Measurements from ENCODE around the gene ARRDC3. TPM values are rescaled to one million over a fixed set of nuclear protein-coding genes. Genes with fewer than 3 reads are reported as not detected.

The ARRDC3 gene
- total RNA-seq, 1 experiment from 2014 or later = 33.0 TPM

DNA sequence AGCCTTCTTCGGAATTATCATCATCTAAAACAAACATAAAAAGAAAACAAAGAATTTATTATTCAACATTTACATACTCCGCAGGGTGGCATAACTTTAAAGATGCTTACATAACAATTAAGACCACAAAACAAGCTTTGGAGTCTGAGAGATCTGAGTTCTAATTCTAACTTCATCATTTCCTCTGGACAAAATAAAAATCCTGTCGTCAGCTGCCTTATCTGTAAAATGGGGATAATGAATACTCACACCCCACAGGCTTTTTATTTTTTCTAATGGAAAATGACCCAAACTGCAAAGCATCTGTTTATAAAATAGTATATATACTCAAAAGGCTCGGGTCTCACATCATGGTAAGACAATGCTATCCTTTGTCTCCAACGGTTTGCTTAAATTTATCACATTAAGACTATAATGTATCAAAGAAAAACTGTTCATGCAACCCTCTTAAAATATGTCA lies 4.3 kb downstream of the ARRDC3 start:
- Histone ChIP-seq H3K4me3 (ENCODE audit: low read depth in 2 of 2, low read length in 2 of 2) (peak overlapping the region; percentile 80 to 84), H3K27me3 (ENCODE audit: control insufficient read depth, insufficient read depth, low read length) (no peaks in the 10 kb centered on the region), H3K4me1 (ENCODE audit: control insufficient read depth, insufficient read depth, low read length) (peaks cover 14% of the 10 kb centered on the region; the same call in 1 of the 2 replicates), H3K36me3 (ENCODE audit: control insufficient read depth, insufficient read depth, low read length) (peaks cover 47% of the 10 kb centered on the region), H3K9me3 (ENCODE audit: control insufficient read depth, insufficient read depth, low read depth, low read length) (no peaks in the 10 kb centered on the region), H3K27ac (ENCODE audit: low read length) (peak overlapping the region; percentile 100)
- in situ Hi-C loops (cut with HindIII; ENCODE audit: low pct_unique_long_range_greater_than_20kb, low sequenced_read_pairs) (no loop called here), intact Hi-C loops (cut with micrococcal nuclease; ENCODE audit: unreplicated experiment) (no loop called here)
- POLR2A ChIA-PET = no interaction called here
- ATAC-seq (no peak), DNase-seq (ENCODE audit: low read depth, low spot score) (no peak)
- BruUV-seq (replicated peaks) = no TSS peak
- TF ChIP-seq, protein P1, sequence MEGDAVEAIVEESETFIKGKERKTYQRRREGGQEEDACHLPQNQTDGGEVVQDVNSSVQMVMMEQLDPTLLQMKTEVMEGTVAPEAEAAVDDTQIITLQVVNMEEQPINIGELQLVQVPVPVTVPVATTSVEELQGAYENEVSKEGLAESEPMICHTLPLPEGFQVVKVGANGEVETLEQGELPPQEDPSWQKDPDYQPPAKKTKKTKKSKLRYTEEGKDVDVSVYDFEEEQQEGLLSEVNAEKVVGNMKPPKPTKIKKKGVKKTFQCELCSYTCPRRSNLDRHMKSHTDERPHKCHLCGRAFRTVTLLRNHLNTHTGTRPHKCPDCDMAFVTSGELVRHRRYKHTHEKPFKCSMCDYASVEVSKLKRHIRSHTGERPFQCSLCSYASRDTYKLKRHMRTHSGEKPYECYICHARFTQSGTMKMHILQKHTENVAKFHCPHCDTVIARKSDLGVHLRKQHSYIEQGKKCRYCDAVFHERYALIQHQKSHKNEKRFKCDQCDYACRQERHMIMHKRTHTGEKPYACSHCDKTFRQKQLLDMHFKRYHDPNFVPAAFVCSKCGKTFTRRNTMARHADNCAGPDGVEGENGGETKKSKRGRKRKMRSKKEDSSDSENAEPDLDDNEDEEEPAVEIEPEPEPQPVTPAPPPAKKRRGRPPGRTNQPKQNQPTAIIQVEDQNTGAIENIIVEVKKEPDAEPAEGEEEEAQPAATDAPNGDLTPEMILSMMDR (IDR thresholded peaks at IDR 0.05) = no peak
- TF ChIP-seq, protein P2, sequence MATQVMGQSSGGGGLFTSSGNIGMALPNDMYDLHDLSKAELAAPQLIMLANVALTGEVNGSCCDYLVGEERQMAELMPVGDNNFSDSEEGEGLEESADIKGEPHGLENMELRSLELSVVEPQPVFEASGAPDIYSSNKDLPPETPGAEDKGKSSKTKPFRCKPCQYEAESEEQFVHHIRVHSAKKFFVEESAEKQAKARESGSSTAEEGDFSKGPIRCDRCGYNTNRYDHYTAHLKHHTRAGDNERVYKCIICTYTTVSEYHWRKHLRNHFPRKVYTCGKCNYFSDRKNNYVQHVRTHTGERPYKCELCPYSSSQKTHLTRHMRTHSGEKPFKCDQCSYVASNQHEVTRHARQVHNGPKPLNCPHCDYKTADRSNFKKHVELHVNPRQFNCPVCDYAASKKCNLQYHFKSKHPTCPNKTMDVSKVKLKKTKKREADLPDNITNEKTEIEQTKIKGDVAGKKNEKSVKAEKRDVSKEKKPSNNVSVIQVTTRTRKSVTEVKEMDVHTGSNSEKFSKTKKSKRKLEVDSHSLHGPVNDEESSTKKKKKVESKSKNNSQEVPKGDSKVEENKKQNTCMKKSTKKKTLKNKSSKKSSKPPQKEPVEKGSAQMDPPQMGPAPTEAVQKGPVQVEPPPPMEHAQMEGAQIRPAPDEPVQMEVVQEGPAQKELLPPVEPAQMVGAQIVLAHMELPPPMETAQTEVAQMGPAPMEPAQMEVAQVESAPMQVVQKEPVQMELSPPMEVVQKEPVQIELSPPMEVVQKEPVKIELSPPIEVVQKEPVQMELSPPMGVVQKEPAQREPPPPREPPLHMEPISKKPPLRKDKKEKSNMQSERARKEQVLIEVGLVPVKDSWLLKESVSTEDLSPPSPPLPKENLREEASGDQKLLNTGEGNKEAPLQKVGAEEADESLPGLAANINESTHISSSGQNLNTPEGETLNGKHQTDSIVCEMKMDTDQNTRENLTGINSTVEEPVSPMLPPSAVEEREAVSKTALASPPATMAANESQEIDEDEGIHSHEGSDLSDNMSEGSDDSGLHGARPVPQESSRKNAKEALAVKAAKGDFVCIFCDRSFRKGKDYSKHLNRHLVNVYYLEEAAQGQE (IDR thresholded peaks at IDR 0.05; ENCODE audit: insufficient read depth in 1 of 2, low read depth in 2 of 2, low read length in 1 of 2) = no peak
- TF ChIP-seq SIN3A (IDR thresholded peaks at IDR 0.05; ENCODE audit: borderline replicate concordance, insufficient read depth, low read depth, low read length) (no peak), POLR2AphosphoS5 (IDR thresholded peaks at IDR 0.05; ENCODE audit: low read depth, low read length) (no peak; the same call in 1 of the 2 replicates), TCF7L2 (IDR thresholded peaks at IDR 0.05; ENCODE audit: low read depth, low read length) (no peak)
- CTCF ChIA-PET = no interaction called here

DNA sequence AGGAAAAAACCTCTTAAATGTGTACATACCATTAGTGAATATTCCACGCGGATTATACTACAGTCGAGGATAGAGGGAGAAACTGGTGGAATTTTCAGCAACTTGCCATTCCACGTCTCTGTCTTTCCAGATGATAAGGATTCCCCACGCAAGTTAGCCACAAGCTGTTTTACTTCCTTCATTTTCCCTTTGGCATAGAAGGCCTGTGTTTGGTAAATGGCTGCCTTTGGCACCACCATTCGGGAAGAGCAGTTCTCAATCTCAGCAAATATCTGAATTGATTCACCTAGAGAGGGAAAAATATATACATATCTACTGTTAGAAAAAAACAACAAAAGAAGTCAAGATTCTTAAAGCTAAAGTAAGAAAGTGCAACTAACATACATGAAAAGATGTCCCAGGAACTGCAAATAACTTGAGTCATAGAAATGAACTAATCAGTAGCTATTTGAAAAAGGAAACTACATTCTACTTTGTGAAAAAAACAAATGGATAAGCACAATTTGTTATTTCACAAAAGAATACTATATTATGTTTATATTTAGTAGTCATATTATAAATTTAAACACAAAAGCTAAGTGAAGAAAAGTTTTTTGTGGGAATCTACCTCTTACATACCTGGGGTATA lies 8.1 kb downstream of the ARRDC3 start:
- peaks cover 31% of the 10 kb centered on the region for H3K4me1 ChIP-seq (ENCODE audit: control insufficient read depth, insufficient read depth, low read length)
- ATAC-seq = no peak
- no peak for TF ChIP-seq SIN3A (IDR thresholded peaks at IDR 0.05; ENCODE audit: borderline replicate concordance, insufficient read depth, low read depth, low read length)
- no peak for TF ChIP-seq POLR2AphosphoS5 (IDR thresholded peaks at IDR 0.05; ENCODE audit: low read depth, low read length)
- TF ChIP-seq, protein P2 (IDR thresholded peaks at IDR 0.05; ENCODE audit: insufficient read depth in 1 of 2, low read depth in 2 of 2, low read length in 1 of 2) = no peak
- TF ChIP-seq, protein P1 (IDR thresholded peaks at IDR 0.05) = no peak
- no peak for TF ChIP-seq TCF7L2 (IDR thresholded peaks at IDR 0.05; ENCODE audit: low read depth, low read length)
- H3K9me3 ChIP-seq (ENCODE audit: control insufficient read depth, insufficient read depth, low read depth, low read length) = no peaks in the 10 kb centered on the region
- intact Hi-C loops (cut with micrococcal nuclease; ENCODE audit: unreplicated experiment) (no loop called here), in situ Hi-C loops (cut with HindIII; ENCODE audit: low pct_unique_long_range_greater_than_20kb, low sequenced_read_pairs) (no loop called here)
- POLR2A ChIA-PET = interaction anchor here (0.6 kb wide), 1 partner anchor 33 kb away, joined by 3 read pairs; no protein-coding TSS in a partner anchor
- peaks cover 73% of the 10 kb centered on the region for H3K36me3 ChIP-seq (ENCODE audit: control insufficient read depth, insufficient read depth, low read length)
- no TSS peak for BruUV-seq (replicated peaks)
- peak overlapping the region; percentile 40; the same call in 1 of the 2 replicates for H3K27ac ChIP-seq (ENCODE audit: low read length)
- CTCF ChIA-PET = no interaction called here
- no peak overlapping the region for H3K4me3 ChIP-seq (ENCODE audit: low read depth in 2 of 2, low read length in 2 of 2)
- H3K27me3 ChIP-seq (ENCODE audit: control insufficient read depth, insufficient read depth, low read length) = no peaks in the 10 kb centered on the region
- no peak for DNase-seq (ENCODE audit: low read depth, low spot score)
